Fibroblast of the conjunctiva (primary cell): ENCODE data around the gene SETX.
"Not testable (repeated sequence)": the region's sequence is repeated elsewhere in the genome, so short reads cannot be mapped to it uniquely, and the experiment has no call there.

Source experiments
- DNase-seq: peaks from one replicate; pipeline ENCODE4 v3.0.0-alpha.2; 2010; ENCODE audit warnings: low read depth

Gene SETX

DNA sequence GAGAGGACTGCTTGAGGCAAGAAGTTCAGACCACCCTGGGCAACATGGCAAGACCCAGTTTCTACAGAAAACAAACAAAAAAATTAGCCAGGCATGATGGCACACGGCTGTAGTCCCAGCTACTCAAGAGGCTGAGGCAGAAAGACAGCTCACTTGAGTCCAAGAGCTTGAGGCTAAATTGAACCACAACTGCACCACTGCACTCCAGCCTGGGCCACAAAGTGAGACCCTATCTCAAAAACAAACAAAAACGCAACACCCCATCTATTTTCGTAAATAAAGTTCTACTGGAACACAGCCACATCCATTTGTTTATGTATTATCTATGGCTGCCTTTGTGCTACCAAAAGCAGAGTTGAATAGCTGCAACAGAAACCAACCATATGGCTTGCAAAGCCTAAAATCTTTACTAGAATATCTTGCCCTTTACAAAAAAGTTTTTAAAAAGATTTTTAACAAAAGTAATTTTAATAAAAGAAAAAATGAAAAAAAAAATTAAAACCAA lies 67.5 kb downstream of the SETX start:
- no peak for DNase-seq

DNA sequence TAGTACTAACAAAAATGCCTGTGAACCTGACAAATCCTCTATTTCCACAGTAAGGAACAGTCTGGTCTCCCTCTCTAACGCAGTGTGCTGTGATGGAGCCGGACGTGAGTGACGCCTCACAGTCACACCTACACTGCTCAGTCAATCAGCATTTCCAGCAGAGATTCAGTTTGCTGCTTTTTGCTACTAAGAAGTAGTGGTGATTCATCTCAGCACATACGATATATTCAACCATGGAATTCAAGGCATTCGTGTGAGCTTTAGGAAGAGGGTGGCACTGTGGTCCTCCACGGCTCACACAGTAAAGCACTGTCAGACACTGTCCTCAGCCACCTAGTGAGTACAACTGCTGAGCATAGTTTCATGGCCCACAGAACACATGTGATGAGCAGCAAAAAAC lies 70.9 kb downstream of the SETX start:
- no peak for DNase-seq

DNA sequence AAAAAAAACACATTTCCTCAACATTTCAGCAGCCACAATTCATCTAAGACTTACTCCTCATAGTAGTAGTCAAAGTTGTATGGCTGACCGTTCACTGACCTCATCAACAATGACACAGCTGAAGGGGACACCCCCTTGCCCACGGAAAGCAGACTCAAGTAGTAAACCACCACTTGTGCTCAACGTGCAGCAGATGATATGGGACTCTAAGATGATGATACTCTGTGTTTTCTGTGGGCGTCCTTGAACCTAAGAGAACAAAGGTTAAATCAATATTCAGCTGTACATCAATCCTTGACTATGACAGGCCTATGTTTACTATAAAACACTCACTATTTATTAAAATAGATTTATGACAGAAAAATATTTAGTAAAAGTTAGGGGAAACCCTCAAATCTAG lies 71.6 kb downstream of the SETX start:
- DNase-seq: no peak

DNA sequence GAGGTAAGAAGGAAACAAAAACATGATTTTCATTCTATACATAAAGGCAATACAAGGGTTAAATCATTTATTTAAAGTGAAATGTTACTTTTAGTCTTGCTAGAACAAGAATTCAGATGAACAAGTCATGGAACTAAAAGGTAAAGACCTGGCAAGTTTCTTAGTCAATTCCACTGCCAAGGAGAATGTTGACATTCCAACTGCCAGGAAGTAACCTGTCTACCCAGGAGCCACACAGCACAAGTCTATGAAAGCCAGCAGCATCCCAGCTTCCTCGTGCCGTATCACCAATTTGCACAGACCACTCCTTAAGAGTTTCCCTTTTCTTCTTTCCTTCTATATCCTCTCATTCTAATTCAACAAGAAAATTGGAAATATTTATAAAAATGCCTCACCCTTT lies 79.9 kb downstream of the SETX start:
- DNase-seq: no peak

DNA sequence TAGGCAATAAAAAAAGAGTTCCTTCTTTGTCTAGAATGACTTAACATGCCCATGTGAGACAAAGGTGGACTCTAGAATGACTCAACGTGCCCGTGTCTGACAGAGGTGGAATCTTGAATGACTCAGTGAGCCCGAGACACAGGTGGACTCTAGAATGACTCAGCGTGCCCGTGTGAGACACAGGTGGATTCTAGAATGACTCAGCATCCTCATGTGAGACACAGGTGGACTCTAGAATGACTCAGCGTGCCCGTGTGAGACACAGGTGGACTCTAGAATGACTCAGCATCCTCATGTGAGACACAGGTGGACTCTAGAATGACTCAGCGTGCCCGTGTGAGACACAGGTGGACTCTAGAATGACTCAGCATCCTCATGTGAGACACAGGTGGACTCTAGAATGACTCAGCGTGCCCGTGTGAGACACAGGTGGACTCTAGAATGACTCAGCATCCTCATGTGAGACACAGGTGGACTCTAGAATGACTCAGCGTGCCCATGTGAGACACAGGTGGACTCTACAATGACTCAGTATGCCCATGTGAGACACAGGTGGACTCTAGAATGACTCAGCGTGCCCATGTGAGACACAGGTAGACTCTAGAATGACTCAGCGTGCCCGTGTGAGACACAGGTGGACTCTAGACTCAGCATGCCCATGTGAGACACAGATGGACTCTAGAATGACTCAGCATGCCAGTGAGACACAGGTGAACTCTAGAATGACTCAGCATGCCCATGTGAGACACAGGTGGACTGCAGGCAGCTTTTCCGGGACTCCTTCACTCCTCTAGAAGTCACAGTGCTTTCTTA lies 84.9 kb downstream of the SETX start:
- not testable (repeated sequence) for DNase-seq

DNA sequence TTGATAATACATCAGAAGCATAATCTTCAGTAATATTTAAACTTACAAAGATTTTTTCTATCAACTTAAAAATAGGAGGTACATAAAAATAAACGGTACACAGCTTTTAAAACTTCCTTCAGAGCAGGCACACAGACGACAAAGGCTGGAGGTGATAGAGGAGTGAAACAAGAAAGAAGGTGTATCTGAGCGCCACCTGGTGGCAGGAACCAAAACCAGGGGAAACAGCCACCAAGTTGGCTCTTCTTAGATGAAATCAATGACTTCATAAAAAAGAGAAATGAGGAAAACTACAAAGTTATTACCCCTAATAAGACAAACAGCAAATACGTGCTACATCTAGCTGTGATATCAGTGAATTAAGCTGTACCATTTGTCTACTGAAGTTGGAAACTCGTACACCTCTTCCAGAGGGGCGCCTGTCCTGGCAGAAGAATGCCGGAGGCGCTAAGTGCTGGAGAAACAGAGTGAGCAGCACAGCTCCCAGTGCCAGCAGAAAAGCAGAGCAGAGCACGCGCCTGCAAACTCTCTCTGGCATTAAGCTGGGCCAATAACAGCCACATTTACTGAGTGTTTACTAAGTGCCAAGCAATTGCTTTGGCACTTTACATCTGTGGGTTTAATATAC lies 85.9 kb downstream of the SETX start:
- peak; percentile 44 for DNase-seq

DNA sequence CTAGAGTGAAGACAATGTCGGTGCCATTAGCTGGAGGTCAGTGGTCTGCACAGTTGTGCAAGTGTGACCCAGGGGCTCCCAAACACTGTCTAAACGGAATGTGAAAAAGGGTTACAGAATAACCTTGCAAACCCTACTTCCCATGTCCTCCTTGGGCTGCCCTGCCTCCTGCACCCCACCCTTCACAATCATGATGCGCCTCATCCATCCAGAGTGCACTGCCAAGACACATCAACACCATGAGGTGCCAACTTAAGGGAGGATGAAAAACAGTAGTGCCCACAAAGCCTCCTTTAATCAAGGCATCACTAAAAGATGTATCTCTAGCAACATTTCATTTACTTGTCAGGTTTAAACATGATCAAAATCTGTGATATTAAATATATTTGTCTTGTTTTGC lies 87.1 kb downstream of the SETX start:
- no peak for DNase-seq

DNA sequence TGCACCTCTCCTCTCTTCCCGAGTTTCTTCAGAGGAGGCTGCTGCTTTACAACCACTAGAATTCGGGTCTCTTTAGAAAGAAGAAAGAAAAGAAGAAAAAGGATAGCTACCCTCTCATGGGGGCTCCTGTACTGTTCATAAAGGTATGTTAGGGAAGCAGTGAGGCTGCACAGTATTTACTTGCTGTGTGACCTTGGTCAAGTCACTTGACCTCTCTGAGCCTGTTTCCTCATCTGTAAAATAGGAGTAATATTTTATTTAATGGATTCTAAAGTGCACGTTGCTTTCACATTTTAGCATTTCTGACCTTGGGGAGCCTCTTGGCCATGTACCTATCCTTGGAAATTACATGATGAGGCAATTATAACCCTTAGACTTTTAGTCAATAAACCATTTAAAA lies 88.8 kb downstream of the SETX start:
- DNase-seq: no peak

DNA sequence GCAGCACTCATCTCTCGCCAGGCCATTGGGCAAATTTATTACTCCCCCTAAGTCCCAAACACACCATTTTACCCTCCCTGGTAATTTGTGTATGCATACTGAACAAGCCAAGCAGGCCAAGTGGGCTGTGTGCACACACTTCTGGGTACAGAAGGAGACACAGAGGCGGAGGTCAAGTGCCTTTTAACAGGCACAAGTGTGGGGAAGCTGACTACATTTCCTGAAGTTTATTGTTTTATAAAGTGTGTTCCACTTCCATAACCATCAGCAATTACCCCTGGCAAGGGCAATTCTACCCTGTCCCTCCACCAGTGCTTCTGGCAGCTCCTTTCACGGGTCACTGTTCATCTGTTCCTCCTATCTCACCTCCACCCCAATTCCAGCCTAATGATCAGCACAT lies 93.9 kb downstream of the SETX start:
- DNase-seq: no peak

DNA sequence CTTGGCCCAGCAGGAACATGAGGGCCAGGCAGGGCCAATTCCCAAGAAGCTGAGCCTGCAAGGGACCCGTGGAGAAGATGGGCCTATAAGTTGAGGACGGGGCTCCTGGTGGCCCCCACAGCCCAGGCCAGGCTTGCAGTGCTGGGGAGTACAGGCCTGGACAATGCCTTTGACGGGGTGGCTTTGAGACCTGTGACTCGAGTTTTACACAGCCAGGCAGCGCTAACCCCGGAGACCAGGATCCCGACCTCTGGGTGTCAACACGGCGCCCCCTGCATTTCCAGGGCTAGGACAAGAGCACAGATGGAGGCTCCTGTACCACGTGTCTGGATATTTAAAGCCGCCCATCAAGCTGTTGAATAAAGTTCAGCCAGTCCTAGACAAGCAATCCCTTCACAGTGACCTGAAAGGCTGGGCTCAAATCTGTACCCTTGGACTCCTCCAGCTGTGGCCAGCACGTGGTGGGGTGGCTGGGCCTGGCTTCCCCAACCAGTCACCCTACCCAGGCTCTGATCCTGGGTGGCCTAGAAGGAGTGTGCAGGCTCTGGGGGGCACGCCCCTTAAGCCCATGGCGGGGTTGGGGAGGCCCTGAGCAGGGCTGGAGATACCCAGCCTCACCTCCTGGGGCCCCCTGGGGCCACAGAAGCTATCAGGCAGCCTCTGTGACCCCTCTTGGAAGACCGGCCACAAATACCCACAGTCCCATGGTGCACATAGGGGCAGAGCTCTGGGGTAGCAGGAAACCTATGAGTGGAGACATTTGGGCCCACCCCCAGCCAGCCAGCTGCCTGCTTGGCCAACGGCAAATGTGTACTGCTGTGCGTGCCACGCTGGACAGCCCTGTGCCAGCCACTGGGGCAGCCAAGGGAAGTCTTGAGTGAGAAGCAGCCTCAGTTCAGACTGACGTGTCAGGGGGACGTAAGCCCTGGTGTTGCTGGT lies 104.2 kb downstream of the SETX start:
- DNase-seq: no peak

DNA sequence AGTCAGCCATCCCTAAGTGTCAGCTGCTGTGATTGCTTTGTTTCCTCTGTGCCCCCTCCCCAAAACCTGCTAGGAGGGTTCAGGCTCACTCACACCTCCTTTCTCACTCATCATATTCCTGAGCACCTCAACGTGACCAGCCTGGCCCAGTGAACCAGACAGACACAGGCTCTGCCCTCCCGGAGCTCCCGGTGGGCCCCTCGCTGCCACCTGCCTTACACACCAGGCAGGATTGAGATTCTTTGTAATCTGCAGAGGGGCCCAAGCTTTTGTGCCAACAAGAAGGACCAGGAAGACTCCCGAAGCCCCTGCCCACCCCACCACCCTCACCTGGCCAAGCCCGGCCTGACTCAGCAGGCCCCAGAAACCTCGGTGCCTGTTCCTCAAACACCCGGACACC lies 105.1 kb downstream of the SETX start:
- DNase-seq: no peak

DNA sequence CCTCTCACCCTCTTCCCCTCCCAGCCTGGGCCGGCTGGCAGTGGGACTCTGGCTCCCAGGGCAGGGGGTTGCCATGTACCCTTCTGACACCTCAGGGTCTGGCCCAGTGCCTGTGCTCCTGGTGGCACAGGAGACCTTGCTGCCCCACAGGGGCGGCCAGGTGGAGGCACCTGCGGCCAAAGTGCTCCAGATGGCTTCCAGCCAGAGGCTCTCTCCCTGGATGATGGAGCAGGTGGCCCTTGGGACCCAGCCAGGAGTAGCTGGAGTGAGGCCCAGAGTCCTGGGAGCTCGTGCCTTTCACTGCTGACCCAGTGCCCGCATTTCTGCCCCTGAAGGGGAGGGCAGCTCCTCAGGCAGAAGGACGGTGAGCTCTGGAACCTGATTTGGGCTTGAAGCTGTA lies 105.7 kb downstream of the SETX start:
- no peak for DNase-seq

DNA sequence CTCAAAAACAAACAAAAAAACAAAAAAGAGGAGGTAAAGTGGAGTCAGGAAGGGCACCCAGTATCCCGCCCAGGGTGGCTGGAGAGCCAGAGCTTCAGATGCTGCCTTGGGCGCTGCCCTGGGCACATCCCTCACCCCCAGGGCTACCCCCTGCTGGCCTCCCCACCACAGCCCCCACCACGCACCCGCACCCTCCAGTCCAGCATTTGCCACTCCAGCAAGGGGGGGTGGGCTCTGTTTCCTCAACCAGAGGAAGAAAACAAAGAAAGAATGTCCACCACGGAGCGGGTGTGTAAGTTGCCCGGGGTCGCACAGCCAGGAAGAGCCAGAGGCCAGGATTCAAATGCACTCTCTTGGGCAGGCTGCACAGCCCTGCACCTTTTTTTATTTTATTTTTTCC lies 106.8 kb downstream of the SETX start:
- DNase-seq: no peak

DNA sequence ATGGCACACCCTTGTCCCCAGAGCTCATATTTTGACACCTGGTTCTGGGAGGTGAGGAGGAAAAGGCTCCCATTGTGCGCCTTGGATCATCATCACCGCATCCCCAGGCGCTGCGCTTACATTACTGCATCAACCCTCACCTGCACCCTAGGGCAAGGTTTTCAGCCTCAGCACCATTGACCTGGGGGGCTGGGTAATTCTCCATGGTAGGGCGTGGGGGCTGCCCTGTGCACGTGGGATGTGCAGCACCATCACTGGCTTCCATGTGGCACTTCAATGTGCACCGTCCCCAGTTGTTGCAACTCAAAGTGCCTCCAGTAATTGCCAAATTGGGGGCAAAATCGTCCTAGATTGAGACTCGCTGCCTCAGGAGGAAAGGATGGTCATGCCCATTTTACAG lies 109.3 kb downstream of the SETX start:
- DNase-seq: no peak

DNA sequence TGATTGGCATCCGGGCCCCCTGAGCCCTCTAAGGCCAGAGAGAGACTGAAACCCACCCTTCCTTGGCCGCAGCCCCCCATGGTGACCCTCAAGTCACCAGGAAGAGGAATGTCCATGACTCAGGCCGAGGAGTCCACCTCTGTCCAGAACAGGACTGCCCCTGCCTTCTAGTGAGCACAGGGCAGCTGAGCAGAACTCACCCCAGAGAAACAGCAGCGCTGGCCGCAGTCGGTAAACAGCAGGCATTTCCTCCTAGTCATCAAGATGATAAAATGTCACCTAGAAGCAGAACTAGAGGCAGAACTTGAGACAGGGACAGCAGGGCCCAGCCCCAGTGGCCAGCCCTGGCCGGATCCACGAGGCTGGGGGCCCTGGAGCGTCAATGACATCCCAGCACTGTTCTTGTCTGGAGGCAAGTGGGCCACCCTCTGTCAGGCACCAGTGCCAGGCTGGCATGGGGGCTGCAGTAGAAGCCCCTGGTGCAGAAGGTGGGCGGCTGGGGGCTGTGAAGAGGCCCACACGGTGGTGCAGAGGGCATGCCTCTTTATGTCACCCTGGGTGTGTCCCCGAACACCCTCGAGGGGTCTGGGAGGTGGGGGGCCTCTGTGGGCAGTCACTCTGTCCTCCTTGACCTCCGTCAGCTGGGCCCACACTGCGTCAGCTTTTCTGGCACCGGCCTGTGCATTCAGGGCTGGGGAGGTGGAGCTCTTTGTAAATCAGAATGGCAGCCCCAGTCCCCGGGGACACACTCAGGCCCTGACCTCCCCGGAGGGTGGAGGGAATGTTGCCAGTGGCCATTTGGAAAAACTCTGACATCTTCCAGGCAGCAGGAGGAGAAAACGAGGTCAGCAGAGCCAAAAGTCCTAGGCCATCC lies 110.0 kb downstream of the SETX start:
- DNase-seq: no peak

DNA sequence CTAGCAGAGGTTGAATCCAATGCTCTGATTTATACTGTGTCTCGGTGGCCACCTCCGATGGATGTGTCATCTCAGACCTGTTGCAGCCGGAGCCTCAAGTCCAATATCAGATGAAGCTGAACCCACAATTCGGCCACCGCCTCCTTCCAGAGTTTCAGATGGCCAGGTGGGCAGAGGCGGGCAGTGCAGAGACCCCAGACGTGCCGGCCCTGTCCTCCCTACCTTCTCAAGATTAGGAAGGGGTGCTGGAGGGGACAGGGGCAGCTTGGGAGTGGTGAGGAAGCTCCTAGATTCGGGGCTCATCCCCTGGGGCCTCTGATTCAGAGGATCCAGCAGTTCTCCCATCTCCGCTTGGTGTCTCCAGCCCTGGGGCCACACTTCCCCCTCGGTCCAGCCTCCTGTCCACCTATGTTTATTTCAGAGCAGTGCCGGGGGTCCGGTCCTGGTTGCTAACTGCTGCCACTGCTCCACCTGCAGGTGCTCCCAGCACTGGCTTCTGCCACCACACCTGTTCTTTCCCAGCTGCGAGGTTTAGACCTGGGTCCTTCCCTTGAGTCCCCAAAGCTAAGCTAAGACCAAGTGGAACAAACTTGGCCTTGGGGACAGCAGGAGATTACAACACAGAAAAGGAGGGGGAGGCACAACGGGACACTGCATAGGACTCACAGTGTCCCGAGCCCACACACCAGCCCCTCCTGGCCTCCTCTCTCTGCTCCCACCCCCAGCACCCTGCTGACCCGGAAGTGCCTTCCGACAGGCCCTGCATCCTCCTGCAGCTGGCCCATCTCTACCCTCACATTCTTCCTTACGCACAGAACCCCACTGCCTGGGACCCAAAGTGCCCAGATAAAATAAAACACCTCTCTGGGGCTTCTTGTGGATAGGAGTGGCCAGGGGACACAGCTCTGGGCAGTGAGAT lies 111.4 kb downstream of the SETX start:
- DNase-seq: no peak

DNA sequence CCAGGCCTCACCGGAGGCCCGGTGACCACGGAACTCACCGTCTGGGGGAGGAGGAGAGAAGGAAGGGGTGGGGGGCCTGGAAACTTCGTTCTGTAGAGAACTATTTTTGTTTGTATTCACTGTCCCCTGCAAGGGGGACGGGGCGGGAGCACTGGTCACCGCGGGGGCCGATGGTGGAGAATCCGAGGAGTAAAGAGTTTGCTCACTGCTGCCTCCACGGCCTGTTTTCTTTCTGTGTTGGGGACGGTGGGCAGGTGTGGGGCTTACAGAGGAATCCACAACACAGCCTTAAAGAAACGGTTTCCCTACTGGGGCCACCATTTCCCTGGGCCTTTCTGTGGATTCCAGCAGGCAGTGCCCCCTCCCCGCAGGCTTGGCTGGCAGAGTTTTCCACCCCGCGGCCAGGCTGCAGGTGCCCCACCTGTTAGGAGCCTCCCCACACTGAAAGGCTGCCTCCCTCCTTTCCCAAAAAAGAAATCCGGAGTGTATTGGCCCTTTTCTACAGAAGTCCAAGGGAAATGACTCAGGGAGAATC lies 112.1 kb downstream of the SETX start:
- DNase-seq: no peak

DNA sequence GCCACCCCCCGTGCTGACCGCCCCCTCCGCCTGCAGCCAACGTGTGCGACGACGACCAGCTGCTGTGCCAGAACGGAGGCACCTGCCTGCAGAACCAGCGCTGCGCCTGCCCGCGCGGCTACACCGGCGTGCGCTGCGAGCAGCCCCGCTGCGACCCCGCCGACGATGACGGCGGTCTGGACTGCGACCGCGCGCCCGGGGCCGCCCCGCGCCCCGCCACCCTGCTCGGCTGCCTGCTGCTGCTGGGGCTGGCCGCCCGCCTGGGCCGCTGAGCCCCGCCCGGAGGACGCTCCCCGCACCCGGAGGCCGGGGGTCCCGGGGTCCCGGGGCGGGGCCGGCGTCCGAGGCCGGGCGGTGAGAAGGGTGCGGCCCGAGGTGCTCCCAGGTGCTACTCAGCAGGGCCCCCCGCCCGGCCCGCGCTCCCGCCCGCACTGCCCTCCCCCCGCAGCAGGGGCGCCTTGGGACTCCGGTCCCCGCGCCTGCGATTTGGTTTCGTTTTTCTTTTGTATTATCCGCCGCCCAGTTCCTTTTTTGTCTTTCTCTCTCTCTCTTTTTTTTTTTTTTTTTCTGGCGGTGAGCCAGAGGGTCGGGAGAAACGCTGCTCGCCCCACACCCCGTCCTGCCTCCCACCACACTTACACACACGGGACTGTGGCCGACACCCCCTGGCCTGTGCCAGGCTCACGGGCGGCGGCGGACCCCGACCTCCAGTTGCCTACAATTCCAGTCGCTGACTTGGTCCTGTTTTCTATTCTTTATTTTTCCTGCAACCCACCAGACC lies 112.8 kb downstream of the SETX start:
- DNase-seq: no peak

DNA sequence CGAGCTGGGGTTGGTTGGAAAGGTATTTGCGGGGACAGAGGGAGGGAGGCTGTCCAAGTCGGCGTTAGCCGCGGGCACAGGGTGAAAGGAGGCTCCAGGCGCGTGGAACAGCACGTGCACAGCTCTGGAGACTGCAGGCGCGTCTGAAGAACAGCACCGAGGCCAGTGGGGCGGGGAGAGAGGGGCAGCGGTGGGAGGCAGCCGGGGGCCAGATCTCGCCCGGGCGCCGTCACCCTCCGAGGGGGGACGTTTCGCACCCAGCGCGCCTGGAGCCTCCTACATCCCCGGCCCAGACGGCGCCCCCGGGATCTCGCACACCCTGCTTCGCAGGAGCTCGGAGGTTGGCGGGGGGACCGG lies 113.3 kb downstream of the SETX start:
- no peak for DNase-seq
